ENCODE results near the gene C2.
A peak's percentile ranks its signal among the peaks of the same experiment; 100 is the strongest.

The C2 gene

DNA sequence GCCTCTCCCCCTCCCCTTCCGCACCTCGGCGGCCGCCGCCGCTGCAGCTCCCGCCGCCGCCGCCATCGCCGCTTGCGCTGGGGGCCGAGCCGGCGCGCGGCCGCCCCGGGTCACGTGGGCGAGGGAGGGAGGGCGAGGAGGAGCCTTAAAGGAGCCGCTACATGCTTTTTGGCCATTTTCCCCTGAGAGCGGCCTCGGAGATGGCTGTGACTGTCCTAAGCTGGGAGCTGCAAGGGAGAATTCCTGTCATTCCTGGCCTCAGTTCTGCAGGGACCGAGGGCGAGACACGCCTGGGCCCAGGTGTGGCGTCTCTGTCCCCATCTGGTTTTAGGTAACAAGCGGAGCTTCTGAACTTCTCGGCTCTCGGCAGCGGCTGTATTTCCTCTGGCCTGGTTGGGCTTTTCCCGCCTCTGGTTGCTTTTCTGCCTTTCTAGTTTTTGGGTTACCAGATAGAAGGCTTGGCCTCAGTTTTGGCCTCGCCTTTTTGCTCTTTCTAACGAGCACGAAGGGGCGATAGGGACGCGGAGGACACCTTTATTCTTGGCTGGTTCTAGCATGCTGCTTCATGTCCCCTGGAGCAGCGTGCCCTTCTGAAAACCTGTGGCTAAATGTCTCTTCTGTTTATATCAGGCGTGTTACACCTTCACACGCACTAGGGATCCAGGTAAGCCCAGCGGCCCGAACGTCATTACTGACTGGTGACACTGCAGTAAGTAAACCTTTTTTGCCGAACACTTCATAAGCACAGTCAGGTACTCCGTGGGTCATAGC lies 29.7 kb upstream of the C2 start, which contains the start of gene EHMT2:
Gene EHMT2 (minus strand): TSS at position 87 of the 771 bp plus-strand sequence. CDS start 21 bp downstream, at position 66.
- DNase-seq (ENCODE audit: low spot score) = peak; percentile 92
- in situ Hi-C loops (cut with MboI; ENCODE audit: low sequenced_read_pairs, unreplicated experiment) = no loop called here
- TF ChIP-seq, protein P1, sequence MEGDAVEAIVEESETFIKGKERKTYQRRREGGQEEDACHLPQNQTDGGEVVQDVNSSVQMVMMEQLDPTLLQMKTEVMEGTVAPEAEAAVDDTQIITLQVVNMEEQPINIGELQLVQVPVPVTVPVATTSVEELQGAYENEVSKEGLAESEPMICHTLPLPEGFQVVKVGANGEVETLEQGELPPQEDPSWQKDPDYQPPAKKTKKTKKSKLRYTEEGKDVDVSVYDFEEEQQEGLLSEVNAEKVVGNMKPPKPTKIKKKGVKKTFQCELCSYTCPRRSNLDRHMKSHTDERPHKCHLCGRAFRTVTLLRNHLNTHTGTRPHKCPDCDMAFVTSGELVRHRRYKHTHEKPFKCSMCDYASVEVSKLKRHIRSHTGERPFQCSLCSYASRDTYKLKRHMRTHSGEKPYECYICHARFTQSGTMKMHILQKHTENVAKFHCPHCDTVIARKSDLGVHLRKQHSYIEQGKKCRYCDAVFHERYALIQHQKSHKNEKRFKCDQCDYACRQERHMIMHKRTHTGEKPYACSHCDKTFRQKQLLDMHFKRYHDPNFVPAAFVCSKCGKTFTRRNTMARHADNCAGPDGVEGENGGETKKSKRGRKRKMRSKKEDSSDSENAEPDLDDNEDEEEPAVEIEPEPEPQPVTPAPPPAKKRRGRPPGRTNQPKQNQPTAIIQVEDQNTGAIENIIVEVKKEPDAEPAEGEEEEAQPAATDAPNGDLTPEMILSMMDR (IDR thresholded peaks at IDR 0.05; ENCODE audit: borderline replicate concordance, control extremely low read depth, extremely low read depth, insufficient read depth, missing control alignments) = peak; percentile 9

DNA sequence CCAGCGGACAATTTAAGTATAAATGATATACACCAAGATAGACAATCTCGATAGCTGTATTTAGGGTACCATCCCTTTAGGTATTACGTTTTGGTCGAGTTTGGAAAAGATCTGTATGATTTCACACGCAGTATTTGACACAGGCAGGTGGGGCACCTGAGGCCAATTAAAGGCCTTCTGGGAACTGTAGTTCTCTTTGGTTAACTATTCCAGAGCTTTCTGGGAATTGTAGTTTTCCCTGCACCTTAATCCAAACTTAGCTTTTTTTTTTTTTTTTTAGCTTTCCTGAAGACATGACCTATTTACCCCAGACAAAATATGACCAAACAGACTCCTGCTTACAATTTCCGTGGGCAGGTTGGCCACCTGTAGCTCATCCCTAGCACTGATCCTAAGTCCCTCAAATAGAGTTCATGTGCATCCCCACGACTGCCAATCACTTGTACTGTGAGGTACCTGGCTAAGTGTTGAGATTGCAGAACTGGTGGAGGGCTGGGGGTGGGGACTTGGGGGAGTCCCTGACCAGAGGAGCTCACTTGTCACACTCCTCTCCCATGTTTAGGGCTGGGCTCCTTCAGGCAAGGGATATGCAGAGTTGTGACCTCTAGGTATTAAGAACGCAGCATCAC lies 29.0 kb upstream of the C2 start:
- in situ Hi-C loops (cut with MboI; ENCODE audit: low sequenced_read_pairs, unreplicated experiment) = no loop called here
- DNase-seq (ENCODE audit: low spot score) = peak; percentile 45
- TF ChIP-seq, protein P1 (IDR thresholded peaks at IDR 0.05; ENCODE audit: borderline replicate concordance, control extremely low read depth, extremely low read depth, insufficient read depth, missing control alignments) = no peak

DNA sequence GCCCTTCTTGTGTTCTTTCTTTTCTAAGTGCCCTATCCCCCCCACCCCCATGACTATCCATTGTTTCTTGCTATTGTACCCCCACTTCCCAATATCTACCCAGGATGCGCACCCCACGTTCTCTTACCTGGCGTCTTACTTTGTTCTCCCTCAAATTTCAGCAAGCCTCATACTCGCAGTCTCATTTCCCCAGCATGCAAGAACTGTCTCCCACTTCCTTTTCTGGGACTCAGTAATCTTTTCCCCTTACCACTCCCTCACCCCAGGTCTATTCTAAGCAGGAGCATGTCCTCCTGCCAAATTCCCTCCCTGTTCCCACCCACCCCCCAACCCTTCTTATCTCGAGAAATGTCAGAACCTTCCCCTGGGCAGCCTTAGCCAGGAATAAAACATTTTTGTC lies 28.3 kb upstream of the C2 start:
- TF ChIP-seq, protein P1 (IDR thresholded peaks at IDR 0.05; ENCODE audit: borderline replicate concordance, control extremely low read depth, extremely low read depth, insufficient read depth, missing control alignments) = no peak
- no peak for DNase-seq (ENCODE audit: low spot score)
- in situ Hi-C loops (cut with MboI; ENCODE audit: low sequenced_read_pairs, unreplicated experiment) = no loop called here

DNA sequence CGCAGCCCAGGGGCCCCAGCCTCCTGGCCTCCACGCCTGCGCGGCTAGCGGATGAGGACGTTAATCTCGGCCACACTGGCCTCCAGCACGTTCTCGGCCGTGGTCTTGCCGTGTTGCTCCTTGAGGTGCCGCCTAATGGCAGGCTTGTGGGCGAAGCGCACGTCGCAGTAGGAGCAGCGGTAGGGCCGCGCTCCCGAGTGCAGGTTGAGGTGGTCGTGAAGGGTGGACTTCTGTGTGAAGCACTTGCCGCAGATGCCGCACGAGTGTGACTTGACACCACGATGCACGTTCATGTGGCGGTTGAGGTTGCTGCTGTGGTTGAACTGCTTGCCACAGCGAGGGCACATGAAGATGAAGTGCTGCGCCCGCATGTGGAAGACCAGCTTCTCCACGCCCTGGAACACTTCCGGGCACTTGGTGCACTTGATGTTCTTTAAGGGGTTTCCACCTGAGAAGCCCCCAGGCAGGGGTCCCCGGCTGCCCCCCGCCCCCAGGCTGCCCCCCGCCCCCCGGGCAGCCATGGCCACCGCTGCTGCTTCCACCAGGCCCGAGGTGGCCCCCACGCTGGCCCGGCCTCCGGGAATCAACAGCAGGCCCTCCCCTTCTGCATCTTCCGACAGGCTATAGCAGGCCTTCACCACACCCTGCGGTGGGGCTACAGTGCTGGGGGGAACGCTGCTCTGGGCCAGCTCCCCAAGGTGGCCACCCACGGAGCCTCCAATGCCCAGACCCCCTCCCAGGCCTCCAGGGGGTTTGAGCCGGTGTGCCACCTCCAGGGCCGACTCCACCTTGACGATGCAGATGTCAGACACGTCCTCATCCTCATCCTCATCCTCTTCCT lies 27.4 kb upstream of the C2 start:
- TF ChIP-seq, protein P1 (IDR thresholded peaks at IDR 0.05; ENCODE audit: borderline replicate concordance, control extremely low read depth, extremely low read depth, insufficient read depth, missing control alignments) = no peak
- in situ Hi-C loops (cut with MboI; ENCODE audit: low sequenced_read_pairs, unreplicated experiment) = no loop called here
- DNase-seq (ENCODE audit: low spot score) = no peak

DNA sequence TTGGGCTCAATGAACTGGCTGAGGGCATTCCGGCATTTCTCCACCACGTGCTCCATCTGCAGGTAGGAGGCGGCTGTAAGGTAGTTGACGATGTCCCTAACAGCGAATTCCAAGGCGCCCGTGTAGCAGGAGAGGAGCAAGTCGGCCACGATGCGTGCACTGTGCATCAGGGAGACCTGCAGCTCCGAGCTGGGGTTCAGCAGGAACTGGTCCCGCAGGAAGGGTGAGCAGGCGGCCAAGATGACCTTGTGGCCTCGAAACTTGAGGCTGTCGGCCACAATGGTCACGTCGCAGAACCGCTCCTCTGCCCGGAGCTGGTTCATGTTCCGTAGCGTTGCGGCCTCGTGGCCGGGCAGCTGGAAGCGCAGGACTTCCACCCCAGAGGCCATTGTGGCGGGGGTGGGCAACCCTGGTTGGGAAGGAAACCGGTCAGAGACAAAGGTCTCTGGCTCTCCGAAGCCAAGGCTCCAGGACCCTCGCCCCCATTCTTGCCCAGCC lies 26.6 kb upstream of the C2 start:
- in situ Hi-C loops (cut with MboI; ENCODE audit: low sequenced_read_pairs, unreplicated experiment) = no loop called here
- TF ChIP-seq, protein P1 (IDR thresholded peaks at IDR 0.05; ENCODE audit: borderline replicate concordance, control extremely low read depth, extremely low read depth, insufficient read depth, missing control alignments) = no peak
- DNase-seq (ENCODE audit: low spot score) = no peak

DNA sequence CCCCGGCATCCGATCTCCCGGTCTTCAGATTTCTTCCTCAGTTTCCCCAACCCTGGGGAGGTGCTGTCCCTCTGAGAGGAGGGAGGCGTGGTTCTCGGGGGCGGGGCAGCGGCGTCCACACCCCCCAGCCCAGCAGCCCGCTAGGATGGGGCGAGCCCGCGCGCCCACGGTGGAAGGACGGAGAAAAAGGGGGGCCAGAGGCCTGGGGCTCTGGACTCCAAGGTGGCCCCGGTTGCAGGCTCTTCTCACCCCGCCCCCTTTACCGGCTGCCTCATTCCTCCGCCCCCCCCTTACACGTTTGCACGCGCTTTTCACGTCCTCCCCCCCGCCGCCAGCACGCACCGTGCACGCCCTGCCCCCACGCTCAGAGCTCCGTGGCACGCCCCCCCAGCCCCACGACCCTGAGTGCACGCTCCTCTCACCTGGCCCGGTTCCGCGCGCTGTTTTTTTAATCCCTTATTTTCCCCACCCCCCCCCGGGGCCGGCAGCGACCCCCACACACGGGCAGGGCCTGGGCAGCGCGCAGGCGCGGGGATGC lies 26.0 kb upstream of the C2 start:
- in situ Hi-C loops (cut with MboI; ENCODE audit: low sequenced_read_pairs, unreplicated experiment) = no loop called here
- TF ChIP-seq, protein P1 (IDR thresholded peaks at IDR 0.05; ENCODE audit: borderline replicate concordance, control extremely low read depth, extremely low read depth, insufficient read depth, missing control alignments) = no peak
- peak; percentile 81 for DNase-seq (ENCODE audit: low spot score)
